H4 (cell line): ENCODE data around the gene XIRP2. TPM values are rescaled to one million over a fixed set of nuclear protein-coding genes. Genes with fewer than 3 reads are reported as not detected.
"Not testable (repeated sequence)": the region's sequence is repeated elsewhere in the genome, so short reads cannot be mapped to it uniquely, and the experiment has no call there.

Experiments
- DNase-seq: peaks from one replicate; pipeline ENCODE4 v3.0.0-alpha.2; 2015; ENCODE audit warnings: low spot score
- total RNA-seq: library from RNA; depleted of rRNA; stranded (reverse); fragments of >200 nt; shearing (Covaris generic); gene quantifications from 2 replicates; pipeline ENCODE4 v1.2.3, GENCODE V29; 2014

The XIRP2 gene
- total RNA-seq, 1 experiment from 2014 or later, result not detected

- peak; percentile 20 for DNase-seq
Measured at GRCh38 chr2:167196461-167197252, 308.4 kb downstream of the XIRP2 start.

DNA sequence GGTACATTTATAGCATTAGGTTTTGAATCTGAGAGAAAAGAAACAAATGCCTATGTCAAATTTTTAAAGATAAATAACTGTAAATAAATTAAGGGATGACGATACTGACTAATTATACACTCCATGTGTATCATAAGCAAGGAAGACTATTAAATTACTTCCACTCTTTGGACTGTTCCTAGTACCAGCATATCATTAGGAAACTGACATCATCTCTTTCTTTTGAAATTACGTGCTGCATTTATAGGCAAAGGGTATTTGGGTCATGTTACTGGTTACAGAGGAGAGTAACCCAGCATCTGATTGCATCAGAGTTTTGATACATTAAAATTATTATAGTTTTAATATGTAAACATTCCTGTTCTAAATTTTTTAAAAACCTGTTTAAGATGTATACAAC is 309.7 kb downstream of the XIRP2 start:
- DNase-seq, result no peak

- no peak for DNase-seq
Measured at GRCh38 chr2:167198576-167198975, 310.3 kb downstream of the XIRP2 start.

- no peak for DNase-seq
Measured at GRCh38 chr2:167200019-167200418, 311.7 kb downstream of the XIRP2 start.

DNA sequence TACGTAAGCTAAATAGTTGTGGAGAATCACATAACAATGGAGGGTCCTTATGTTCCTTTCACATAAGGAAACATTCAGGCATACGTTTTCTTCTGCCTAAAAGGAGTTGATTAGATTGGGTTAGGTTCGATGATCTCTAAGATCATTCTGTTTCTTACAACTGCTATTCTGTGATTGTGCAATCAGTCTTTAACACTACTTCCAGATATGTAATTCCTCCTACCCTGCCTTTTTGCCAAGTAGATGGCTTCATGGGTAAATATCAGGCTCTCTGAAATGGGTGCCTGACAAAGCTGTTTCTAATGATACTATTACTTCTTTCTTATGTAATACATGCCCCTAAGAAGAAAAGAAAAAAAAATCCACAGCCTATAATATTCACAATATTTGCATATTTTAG is 321.5 kb downstream of the XIRP2 start:
- DNase-seq, result no peak

DNA sequence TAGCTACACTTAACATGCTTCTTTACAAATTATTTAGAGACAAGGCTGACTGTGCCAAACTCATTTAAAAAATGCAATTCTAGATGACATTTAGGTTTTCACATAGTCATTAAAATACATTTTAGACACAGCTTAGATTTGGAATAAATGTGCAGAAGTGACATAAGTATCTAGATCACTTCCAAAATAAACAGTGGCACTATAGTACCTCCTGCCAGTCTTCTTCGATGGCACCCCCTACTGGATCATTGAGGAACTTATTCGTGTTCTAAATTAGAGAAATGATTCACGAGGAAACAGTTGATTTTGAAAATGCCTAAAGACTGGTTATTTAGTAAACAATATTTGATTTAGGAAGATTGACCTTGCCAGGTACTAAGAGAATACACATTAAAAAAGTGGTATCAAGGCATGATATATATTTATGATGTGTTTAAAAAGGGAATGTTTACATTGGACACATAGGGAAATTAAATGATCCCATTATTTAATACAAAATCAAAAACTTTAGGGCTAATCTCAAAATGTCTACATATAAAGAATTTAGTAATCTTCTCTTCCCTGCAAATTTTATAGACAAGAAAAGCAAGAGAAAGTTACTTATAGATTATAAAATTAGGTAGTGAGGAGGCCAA is 323.9 kb downstream of the XIRP2 start:
- peak; percentile 27 for DNase-seq

DNA sequence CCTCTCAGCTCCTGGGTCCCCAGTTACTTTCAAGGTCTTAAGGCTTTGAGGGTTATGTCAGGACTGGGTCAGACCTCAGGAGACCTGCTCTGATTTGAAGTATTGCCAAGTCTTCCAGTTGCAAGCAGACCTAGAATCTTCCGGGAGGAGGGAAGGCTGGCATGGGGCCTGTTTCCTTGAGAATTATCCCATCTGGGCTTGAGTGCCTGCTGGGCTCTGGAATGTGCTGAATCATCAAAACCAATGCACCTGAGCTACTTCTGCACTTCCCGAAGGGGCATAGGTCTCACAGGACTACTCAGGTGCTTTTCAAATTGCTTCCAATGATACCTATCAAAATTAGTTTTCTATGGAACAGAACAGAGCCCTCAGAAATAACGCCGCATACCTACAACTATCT is 327.3 kb downstream of the XIRP2 start:
- DNase-seq, result no peak

- DNase-seq, result no peak
Measured at GRCh38 chr2:167237478-167237877, 349.2 kb downstream of the XIRP2 start.

- DNase-seq, result no peak
Measured at GRCh38 chr2:167240671-167241070, 352.4 kb downstream of the XIRP2 start.

- no peak for DNase-seq
Measured at GRCh38 chr2:167249197-167249596, 360.9 kb downstream of the XIRP2 start.

DNA sequence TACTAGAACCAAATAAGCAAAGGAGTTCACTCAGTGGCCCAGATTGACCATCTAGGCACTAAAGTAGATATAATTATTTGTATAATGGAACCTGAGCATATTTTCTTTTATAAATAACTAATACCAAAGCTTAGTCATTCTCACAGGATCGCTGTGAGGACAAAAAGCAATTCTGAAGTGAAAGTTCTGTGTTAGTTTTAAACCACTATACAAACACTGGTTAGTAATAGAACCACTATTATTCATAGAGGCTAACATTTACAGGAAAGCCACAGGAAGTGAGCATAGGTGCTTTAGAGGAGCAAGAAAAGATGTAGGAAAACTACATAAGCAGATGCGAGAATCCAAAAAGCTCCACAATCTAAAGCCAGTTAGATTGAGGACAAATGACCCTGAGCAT is 364.7 kb downstream of the XIRP2 start:
- DNase-seq, result peak; percentile 43

DNA sequence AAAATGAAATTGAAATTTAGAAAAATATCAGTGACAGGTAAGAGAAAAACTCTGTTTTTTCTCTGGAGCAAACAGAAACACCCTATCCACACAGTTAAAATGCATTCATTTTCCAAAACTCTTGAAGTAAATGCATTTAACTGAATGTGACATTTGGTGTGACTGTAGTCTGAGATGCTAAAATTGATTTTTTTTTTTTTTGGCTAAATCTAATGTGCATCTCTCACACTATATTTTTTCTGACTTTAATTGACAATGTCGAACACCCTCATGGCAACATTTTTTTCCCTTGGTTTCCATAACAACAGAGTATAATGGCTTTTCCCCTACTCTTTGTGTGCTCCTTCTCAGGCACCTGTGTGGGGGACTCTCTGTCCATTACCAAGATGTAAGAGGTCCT is 366.4 kb downstream of the XIRP2 start:
- no peak for DNase-seq

GRCh38 chr2:167258712-167259111 is 370.4 kb downstream of the XIRP2 start:
- DNase-seq, result no peak

- DNase-seq, result peak; percentile 25
Measured at GRCh38 chr2:167264380-167264779, 376.1 kb downstream of the XIRP2 start.

GRCh38 chr2:167265004-167265403 is 376.7 kb downstream of the XIRP2 start:
- DNase-seq, result no peak

DNA sequence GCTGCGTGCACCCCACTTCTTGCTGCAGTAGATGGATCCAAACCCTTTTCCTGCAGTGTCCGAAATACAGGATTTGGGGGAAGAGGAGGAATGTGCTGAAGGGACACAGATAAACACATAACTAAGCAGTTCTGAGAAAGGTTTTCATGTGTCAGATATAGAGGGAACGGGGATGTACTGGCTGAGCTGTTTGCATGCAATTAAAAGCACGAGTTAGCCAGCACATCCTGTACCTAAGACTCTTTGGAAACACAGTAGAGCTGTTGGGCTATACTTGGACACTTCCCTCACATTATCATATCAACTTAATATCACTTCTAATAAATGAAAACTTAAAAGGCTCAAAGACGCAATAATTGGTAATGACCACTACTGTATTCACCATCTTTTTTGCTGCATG is 377.4 kb downstream of the XIRP2 start:
- DNase-seq, result no peak

DNA sequence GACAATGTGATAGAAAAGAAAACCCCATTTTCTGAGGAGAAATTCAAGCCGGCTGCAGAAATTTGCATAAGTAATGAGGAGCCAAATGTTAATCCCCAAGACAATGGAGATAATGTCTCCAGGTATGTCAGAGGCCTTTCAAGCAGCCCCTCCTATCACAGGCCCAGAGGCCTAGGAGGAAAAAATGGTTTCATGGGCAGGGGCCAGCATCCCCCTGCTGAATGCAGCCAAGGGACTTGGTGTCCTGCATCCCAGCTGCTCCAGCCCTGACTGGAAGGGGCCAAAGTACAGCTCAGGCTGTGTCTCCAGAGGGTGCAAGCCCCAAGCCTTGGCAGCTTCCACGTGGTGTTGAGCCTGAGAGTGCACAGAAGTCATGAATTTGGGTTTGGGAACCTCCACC is 380.0 kb downstream of the XIRP2 start:
- not testable (repeated sequence) for DNase-seq

GRCh38 chr2:167271932-167272331 is 383.7 kb downstream of the XIRP2 start:
- peak; percentile 26 for DNase-seq

GRCh38 chr2:167275046-167275445 is 386.8 kb downstream of the XIRP2 start:
- no peak for DNase-seq

DNA sequence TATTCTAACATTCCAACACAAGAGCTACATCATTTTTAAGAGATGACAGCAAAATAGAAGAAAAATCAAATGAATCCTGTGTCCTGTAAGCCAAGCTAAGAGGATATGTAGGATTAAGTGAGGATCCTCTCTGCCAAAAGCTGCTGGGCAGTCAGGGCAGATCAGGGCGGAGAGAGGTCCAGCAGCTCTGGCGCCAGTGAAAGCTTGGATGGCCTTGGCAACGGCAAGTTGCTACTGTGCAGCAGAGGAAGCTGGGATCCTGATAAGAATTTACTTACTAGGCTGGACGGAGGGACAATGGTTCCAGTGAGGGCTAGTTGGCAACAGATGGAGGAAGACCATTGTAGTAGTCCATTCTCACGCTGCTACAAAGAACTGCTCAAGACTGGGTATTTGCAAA is 391.5 kb downstream of the XIRP2 start:
- DNase-seq, result no peak

GRCh38 chr2:167287212-167287611 is 398.9 kb downstream of the XIRP2 start:
- DNase-seq, result no peak

- DNase-seq, result peak; percentile 5
Measured at GRCh38 chr2:167289651-167290410, 401.6 kb downstream of the XIRP2 start.
